Measurements from ENCODE around the gene MRPS6. TPM values are rescaled to one million over a fixed set of nuclear protein-coding genes. Genes with fewer than 3 reads are reported as not detected.

Gene MRPS6
- total RNA-seq, 6 donors from 2014 or later, result 25.0 to 54.6 (median 41.6) TPM

DNA sequence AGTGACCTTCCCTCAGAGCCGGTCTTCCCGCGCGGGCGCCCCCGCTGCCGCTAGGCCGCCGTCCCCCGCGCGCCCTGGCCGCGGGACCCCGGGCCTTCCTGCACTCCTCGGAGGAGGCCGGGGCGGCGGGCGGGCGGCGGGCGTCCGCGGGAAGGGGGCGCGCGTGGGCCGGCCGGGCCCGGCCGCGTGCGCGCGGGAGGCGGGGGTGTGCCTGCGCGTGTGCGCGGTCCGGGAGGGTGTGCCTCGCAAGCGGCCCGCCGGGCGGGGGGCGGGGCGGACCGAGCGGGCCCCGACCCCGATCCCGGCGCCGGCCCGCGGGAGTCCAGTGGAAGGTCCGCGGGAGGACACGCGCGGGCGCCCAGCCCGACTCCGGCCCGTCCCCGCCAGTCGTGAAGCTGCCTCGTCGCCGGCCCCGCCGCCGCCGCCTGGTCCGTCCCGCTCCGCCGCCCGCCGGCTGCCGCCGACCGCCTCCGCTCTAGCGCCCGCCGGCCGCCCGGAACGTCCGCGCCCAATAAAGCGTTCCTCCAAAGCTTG lies 438 bp downstream of the MRPS6 start:
- H3K27me3 ChIP-seq, result no peaks in the 10 kb centered on the region
- H3K9me3 ChIP-seq, result no peaks in the 10 kb centered on the region
- TF ChIP-seq EP300 (IDR thresholded peaks at IDR 0.05), result no peak
- TF ChIP-seq POLR2AphosphoS5 (IDR thresholded peaks at IDR 0.05), result no peak
- no peak for TF ChIP-seq POLR2A (IDR thresholded peaks at IDR 0.05)
- TF ChIP-seq, protein P1, sequence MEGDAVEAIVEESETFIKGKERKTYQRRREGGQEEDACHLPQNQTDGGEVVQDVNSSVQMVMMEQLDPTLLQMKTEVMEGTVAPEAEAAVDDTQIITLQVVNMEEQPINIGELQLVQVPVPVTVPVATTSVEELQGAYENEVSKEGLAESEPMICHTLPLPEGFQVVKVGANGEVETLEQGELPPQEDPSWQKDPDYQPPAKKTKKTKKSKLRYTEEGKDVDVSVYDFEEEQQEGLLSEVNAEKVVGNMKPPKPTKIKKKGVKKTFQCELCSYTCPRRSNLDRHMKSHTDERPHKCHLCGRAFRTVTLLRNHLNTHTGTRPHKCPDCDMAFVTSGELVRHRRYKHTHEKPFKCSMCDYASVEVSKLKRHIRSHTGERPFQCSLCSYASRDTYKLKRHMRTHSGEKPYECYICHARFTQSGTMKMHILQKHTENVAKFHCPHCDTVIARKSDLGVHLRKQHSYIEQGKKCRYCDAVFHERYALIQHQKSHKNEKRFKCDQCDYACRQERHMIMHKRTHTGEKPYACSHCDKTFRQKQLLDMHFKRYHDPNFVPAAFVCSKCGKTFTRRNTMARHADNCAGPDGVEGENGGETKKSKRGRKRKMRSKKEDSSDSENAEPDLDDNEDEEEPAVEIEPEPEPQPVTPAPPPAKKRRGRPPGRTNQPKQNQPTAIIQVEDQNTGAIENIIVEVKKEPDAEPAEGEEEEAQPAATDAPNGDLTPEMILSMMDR (IDR thresholded peaks at IDR 0.05), result peak in 1 of 6 experiments; percentile 2
- H3K4me3 ChIP-seq, result peak overlapping the region; percentile 67 to 95 (median 88)
- H3K27ac ChIP-seq, result peak overlapping the region; percentile 80 to 91 (median 82)
- peaks cover 16 to 53% (median 36%) of the 10 kb centered on the region in 4 donors for H3K4me1 ChIP-seq
- H3K36me3 ChIP-seq, result no peaks in the 10 kb centered on the region
- ATAC-seq (ENCODE audit: low FRiP score in 2 of 2) (peak in 1 of 2 donors; percentile 70), DNase-seq (peak; percentile 39 to 93)
- 0% methylated on average over 8 to 21 of the region's 95 CpGs for WGBS, 2 donors

DNA sequence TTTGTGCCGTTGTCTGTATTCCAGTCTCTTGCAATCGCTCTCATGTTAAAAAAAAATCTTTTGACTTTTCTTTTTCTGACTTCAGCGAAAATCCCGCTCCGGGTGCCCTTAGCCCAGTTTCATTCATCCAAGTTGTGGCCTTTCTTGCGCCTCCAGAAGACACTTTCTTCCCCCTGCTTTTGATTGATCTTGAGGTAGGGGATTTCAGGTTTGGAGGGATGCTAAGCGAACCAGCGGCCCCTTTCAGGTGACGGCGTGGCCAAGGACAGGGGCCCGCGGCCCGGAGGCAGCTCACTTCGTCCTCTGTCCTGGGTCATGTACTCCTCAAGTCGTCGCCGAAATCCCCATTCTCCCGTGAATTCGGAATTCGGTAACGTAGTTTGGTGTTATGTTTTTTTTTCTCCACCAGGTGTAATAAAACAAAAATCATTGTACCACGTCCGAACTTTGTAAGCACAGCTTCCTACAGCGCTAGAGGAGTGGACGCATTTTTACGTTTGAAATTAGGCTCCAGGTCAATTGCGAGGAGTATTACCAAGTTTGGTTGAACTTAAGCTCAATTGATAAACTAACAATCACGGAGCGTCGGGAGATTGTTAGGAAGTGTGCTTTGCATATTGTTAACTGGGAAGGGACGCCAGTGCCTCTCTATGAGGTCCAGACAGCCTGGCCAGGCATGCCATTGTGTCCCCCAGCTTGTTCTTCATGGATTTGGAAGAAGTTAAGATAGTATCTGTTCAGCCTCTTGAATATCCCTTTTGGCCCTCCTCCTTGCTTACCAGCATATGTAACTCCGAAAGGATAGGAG lies 1.1 kb downstream of the MRPS6 start:
- DNase-seq, result peak in 1 of 2 donors; percentile 77
- Histone ChIP-seq H3K4me3 (peak overlapping the region; percentile 57 to 95 (median 88)), H3K27me3 (no peaks in the 10 kb centered on the region), H3K27ac (peak overlapping the region; percentile 13 to 91 (median 70)), H3K4me1 (peaks cover 16 to 59% (median 41%) of the 10 kb centered on the region in 4 donors), H3K9me3 (no peaks in the 10 kb centered on the region), H3K36me3 (no peaks in the 10 kb centered on the region)
- no peak for ATAC-seq (ENCODE audit: low FRiP score in 2 of 2)
- 32 to 34% methylated on average over 32 of the region's 32 CpGs for WGBS, 2 donors
- no peak for TF ChIP-seq EP300 (IDR thresholded peaks at IDR 0.05)
- TF ChIP-seq, protein P1 (IDR thresholded peaks at IDR 0.05), result peak in 1 of 6 experiments; percentile 16
- TF ChIP-seq POLR2AphosphoS5 (IDR thresholded peaks at IDR 0.05), result no peak
- TF ChIP-seq POLR2A (IDR thresholded peaks at IDR 0.05), result no peak

DNA sequence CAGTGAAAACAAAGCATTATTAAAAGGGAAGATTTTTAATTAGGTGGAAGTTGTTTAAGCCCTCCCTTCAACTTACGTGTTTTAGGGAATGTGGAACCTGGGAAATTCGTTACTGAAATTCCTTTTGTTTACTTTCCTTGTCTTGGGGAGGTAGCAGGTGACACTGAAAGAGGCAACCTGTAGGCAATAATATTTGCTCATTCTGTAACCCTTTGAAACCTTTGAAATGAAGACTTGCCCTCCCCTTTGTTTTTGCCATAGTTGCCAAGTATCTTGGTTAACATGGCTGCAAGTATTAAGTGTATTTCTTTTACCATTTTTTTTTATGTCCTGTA lies 1.7 kb downstream of the MRPS6 start:
- no peak for ATAC-seq (ENCODE audit: low FRiP score in 2 of 2)

DNA sequence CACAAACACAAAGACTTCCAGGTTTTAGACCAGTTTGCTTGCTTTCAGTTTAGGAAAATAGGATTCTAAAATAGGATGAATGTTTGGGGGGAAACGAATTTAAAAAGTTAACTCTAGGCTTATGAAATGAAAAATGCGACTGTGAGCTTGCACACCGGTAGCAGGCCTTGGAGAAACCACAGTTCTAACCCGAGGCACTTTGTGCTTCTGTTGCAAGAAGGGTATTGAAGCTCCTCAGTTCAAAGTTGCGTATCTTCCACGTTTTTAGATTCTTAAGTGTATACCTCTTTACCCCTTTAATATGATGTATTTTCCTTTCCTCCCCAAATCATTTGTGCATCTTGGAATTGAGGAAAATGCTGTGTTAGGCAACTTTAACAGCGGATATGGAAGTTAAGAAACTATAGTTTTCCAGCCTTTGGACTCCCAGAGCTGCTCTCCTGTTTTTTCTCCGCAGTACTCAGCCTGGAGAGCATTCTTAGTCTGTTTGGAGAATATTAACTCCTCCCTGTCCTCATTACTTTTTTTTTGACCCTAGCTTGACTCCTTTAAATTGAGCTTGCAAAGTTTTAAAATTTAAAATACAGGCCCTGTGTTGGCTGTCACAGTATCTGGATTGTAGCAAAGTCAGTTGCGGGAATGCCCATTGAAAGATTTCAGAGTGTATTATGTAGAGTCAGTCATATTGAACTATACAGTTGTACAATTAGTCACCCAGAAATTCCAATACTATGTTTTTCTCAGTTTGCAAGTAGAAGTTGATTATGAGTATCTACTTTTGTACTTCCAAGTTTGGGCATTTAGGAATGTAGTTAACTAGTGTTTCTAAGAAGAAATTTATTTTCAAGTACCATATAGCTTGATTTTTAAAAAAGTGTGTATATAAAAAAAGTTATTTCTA lies 2.6 kb downstream of the MRPS6 start:
- Histone ChIP-seq H3K27me3 (no peaks in the 10 kb centered on the region), H3K27ac (peak overlapping the region in 3 of 4 donors; percentile 29 to 91 (median 30)), H3K4me3 (peak overlapping the region in 3 of 4 donors; percentile 87 to 95 (median 90)), H3K36me3 (no peaks in the 10 kb centered on the region), H3K4me1 (peaks cover 16 to 62% (median 44%) of the 10 kb centered on the region in 4 donors), H3K9me3 (no peaks in the 10 kb centered on the region)
- ATAC-seq (ENCODE audit: low FRiP score in 2 of 2) (no peak), DNase-seq (no peak)
- TF ChIP-seq POLR2A (IDR thresholded peaks at IDR 0.05) (no peak), EP300 (IDR thresholded peaks at IDR 0.05) (no peak), POLR2AphosphoS5 (IDR thresholded peaks at IDR 0.05) (no peak)
- TF ChIP-seq, protein P1 (IDR thresholded peaks at IDR 0.05), result no peak
- WGBS, 2 donors, result 50 to 51% methylated on average over 9 of the region's 9 CpGs

More for the DNA sequence above, 1.7 kb downstream of the MRPS6 start:
- Histone ChIP-seq H3K36me3 (no peaks in the 10 kb centered on the region), H3K27me3 (no peaks in the 10 kb centered on the region), H3K27ac (peak overlapping the region in 3 of 4 donors; percentile 13 to 91 (median 59)), H3K4me3 (peak overlapping the region in 3 of 4 donors; percentile 87 to 95 (median 90)), H3K4me1 (peaks cover 16 to 59% (median 43%) of the 10 kb centered on the region in 4 donors), H3K9me3 (no peaks in the 10 kb centered on the region)
- TF ChIP-seq EP300 (IDR thresholded peaks at IDR 0.05), result no peak
- no peak for TF ChIP-seq POLR2A (IDR thresholded peaks at IDR 0.05)
- TF ChIP-seq, protein P1 (IDR thresholded peaks at IDR 0.05), result no peak
- no peak for TF ChIP-seq POLR2AphosphoS5 (IDR thresholded peaks at IDR 0.05)
- no peak for DNase-seq
- 62 to 64% methylated on average over 2 of the region's 2 CpGs for WGBS, 2 donors
